ENCODE data around the gene UGDH.
"Not testable (repeated sequence)": the region's sequence is repeated elsewhere in the genome, so short reads cannot be mapped to it uniquely, and the experiment has no call there.

UGDH gene

DNA sequence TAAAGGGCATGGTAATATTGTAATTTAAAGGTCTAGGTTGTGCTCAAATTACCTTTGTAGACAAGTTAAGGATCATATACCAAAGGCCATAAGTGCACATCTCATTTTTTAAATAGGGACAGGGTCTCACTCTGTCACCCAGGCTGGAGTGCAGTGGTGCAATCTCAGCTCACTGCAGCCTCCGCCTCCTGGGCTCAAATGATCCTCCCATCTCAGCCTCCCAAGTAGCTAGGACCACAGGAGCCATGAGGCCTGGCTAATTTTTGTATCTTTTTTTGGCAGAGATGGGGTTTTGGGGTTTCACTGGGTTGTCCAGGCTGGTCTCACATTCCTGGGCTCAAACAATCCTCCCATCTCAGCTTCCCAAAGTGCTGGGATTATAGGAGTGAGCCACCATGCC, 13.0 kb downstream of the UGDH start:
- not testable (repeated sequence) for H3K9ac ChIP-seq (ENCODE audit: low read length); H3K9me3 ChIP-seq (ENCODE audit: control insufficient read depth, low read depth, low read length); H3K4me1 ChIP-seq (ENCODE audit: control insufficient read depth, low read depth, low read length); H3K27me3 ChIP-seq (ENCODE audit: control insufficient read depth, insufficient read depth, low read length); H3K4me3 ChIP-seq (ENCODE audit: low read length); H3K27ac ChIP-seq (ENCODE audit: low read length)
- H3K36me3 ChIP-seq (ENCODE audit: control insufficient read depth, low read depth, low read length) = peaks cover 47% of the 10 kb centered on the region

DNA sequence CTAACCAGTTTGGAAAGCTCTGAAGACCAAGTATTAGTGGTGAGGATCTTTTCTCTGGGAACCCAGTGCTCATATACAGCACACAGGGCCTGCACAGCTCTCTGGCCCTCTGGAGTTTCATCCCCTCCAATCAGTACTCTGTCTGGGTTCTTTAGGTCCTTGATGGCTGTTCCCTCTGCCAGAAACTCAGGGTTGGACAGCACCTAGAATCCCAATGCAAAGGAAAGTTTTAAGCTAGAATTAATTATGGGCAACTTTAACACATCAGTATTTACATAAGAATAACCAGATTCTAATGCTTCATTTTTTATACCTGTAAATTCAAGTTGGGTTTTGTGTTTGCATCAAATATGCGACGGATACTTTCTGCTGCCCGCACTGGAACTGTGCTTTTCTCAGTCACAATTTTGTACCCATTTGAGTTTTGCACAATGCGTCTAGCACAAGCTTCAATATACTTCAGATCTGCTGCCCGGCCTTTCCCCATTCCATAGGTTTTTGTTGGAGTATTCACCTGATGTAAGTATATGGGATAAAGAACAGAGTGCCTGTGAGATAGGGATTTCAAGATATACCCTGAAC, 16.8 kb downstream of the UGDH start:
- peaks cover 74% of the 10 kb centered on the region for H3K36me3 ChIP-seq (ENCODE audit: control insufficient read depth, low read depth, low read length)
- H3K4me3 ChIP-seq (ENCODE audit: low read length) = no peak overlapping the region
- H3K9me3 ChIP-seq (ENCODE audit: control insufficient read depth, low read depth, low read length) = no peaks in the 10 kb centered on the region
- no peak overlapping the region for H3K27ac ChIP-seq (ENCODE audit: low read length)
- H3K9ac ChIP-seq (ENCODE audit: low read length) = no peak overlapping the region
- H3K27me3 ChIP-seq (ENCODE audit: control insufficient read depth, insufficient read depth, low read length) = no peaks in the 10 kb centered on the region
- H3K4me1 ChIP-seq (ENCODE audit: control insufficient read depth, low read depth, low read length) = no peaks in the 10 kb centered on the region

DNA sequence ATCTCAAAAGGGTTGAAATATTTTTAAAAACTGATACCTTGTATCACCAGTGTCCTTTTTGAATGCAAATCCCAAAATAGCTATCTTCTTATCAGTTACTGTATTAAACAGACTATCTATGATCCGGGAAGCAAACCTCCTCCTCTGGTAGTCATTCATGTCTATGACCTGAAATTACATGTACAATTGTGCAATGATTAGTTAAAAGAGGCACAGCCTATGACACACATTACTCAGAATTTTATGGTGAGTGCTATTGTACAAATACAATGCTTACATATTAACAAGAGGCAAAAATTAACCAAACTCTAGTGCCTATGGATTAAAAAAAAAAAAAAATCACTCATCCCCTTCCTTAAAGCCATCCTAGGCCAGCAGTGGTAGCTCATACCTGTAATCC, 21.7 kb downstream of the UGDH start:
- H3K27me3 ChIP-seq (ENCODE audit: control insufficient read depth, insufficient read depth, low read length) = no peaks in the 10 kb centered on the region
- H3K9ac ChIP-seq (ENCODE audit: low read length) = no peak overlapping the region
- no peaks in the 10 kb centered on the region for H3K4me1 ChIP-seq (ENCODE audit: control insufficient read depth, low read depth, low read length)
- H3K36me3 ChIP-seq (ENCODE audit: control insufficient read depth, low read depth, low read length) = peaks cover 86% of the 10 kb centered on the region
- no peak overlapping the region for H3K27ac ChIP-seq (ENCODE audit: low read length)
- no peaks in the 10 kb centered on the region for H3K9me3 ChIP-seq (ENCODE audit: control insufficient read depth, low read depth, low read length)
- no peak overlapping the region for H3K4me3 ChIP-seq (ENCODE audit: low read length)

DNA sequence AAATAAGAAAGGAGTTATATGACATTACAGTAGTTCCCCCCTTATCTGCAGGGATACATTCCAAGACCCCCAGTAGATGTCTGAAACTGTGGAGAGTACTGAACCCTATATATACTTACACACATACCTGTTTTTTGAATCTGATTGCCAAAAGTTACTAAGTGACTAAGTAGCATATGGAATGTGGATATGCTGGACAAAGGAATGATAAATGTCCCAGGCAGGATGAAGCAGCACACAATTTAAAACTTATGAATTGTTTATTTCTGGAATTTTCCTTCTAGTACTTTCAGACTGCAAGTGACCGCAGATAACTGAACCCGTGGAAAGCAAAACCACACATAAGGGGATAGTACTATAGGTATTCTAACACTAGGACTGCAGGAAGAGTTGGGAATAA, 22.7 kb downstream of the UGDH start:
- no peaks in the 10 kb centered on the region for H3K9me3 ChIP-seq (ENCODE audit: control insufficient read depth, low read depth, low read length)
- no peak overlapping the region for H3K27ac ChIP-seq (ENCODE audit: low read length)
- H3K4me1 ChIP-seq (ENCODE audit: control insufficient read depth, low read depth, low read length) = no peaks in the 10 kb centered on the region
- no peaks in the 10 kb centered on the region for H3K27me3 ChIP-seq (ENCODE audit: control insufficient read depth, insufficient read depth, low read length)
- H3K4me3 ChIP-seq (ENCODE audit: low read length) = no peak overlapping the region
- H3K9ac ChIP-seq (ENCODE audit: low read length) = no peak overlapping the region
- H3K36me3 ChIP-seq (ENCODE audit: control insufficient read depth, low read depth, low read length) = peaks cover 77% of the 10 kb centered on the region

DNA sequence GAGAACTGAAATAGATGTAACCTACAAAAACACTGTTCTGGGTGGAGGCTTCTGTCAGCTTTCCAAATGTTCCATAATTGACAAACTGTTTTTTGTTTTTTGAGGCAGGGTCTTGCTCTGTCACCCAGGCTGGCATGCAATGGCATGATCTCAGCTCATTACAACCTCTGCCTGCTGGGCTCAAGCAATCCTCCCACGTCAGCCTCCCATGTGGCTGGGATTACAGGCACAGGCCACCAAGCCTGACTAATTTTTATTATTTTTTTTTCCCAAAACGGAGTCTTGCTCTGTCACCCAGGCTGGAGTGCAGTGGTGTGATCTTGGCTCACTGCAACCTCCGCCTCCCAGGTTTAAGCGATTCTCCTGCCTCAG, 24.6 kb downstream of the UGDH start:
- H3K4me1 ChIP-seq (ENCODE audit: control insufficient read depth, low read depth, low read length); H3K4me3 ChIP-seq (ENCODE audit: low read length); H3K27ac ChIP-seq (ENCODE audit: low read length); H3K9ac ChIP-seq (ENCODE audit: low read length); H3K9me3 ChIP-seq (ENCODE audit: control insufficient read depth, low read depth, low read length); H3K27me3 ChIP-seq (ENCODE audit: control insufficient read depth, insufficient read depth, low read length): not testable (repeated sequence)
- peaks cover 63% of the 10 kb centered on the region for H3K36me3 ChIP-seq (ENCODE audit: control insufficient read depth, low read depth, low read length)

DNA sequence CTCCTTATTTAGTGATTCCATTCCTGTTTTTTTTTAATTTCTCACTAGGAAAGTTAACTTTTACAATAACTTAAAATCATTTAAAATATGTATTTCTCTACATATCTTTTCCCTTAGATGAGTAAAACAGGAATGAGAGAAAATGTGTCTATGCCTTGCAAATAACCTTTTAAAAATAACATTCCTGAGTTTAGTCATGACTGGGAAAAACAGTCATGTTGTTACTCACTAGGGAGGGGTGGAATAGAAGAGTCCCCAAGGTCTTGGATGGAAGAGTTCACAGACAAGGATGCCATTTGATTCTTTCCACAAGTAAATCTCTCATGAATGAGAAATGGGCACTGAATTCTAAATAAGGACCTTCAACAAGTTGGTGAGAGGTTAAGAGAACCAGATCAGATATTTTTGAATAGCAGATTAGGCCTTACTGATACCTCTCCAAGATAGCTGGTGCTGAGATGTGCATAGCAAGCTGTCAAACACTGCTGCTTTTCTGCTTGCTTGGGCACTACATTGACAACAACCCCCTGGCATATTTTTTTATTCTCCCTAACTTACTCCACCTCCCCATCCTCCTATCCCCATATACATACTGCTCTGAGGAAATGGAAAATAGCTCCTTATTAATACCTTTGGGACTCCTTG, 25.1 kb downstream of the UGDH start:
- H3K27ac ChIP-seq (ENCODE audit: low read length) = no peak overlapping the region
- peaks cover 58% of the 10 kb centered on the region for H3K36me3 ChIP-seq (ENCODE audit: control insufficient read depth, low read depth, low read length)
- H3K27me3 ChIP-seq (ENCODE audit: control insufficient read depth, insufficient read depth, low read length) = no peaks in the 10 kb centered on the region
- H3K9ac ChIP-seq (ENCODE audit: low read length) = no peak overlapping the region
- no peak overlapping the region for H3K4me3 ChIP-seq (ENCODE audit: low read length)
- no peaks in the 10 kb centered on the region for H3K9me3 ChIP-seq (ENCODE audit: control insufficient read depth, low read depth, low read length)
- H3K4me1 ChIP-seq (ENCODE audit: control insufficient read depth, low read depth, low read length) = no peaks in the 10 kb centered on the region

DNA sequence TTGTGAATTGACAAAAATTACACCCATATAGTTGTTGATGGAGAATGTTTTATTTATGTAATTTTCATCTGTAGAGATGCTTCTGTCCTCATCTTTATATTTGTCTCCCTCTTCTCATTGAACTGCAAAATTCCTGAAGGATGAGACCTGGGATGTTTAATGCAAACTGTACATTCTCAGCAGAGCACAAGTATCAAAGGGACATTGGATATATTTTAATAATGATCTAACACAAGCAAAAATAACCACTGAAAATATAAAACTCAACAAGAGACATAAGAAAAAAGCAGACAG, 28.6 kb downstream of the UGDH start:
- Histone ChIP-seq H3K27me3 (ENCODE audit: control insufficient read depth, insufficient read depth, low read length) (no peaks in the 10 kb centered on the region), H3K9ac (ENCODE audit: low read length) (no peak overlapping the region), H3K36me3 (ENCODE audit: control insufficient read depth, low read depth, low read length) (peaks cover 24% of the 10 kb centered on the region), H3K9me3 (ENCODE audit: control insufficient read depth, low read depth, low read length) (no peaks in the 10 kb centered on the region), H3K4me1 (ENCODE audit: control insufficient read depth, low read depth, low read length) (no peaks in the 10 kb centered on the region), H3K27ac (ENCODE audit: low read length) (no peak overlapping the region), H3K4me3 (ENCODE audit: low read length) (no peak overlapping the region)

DNA sequence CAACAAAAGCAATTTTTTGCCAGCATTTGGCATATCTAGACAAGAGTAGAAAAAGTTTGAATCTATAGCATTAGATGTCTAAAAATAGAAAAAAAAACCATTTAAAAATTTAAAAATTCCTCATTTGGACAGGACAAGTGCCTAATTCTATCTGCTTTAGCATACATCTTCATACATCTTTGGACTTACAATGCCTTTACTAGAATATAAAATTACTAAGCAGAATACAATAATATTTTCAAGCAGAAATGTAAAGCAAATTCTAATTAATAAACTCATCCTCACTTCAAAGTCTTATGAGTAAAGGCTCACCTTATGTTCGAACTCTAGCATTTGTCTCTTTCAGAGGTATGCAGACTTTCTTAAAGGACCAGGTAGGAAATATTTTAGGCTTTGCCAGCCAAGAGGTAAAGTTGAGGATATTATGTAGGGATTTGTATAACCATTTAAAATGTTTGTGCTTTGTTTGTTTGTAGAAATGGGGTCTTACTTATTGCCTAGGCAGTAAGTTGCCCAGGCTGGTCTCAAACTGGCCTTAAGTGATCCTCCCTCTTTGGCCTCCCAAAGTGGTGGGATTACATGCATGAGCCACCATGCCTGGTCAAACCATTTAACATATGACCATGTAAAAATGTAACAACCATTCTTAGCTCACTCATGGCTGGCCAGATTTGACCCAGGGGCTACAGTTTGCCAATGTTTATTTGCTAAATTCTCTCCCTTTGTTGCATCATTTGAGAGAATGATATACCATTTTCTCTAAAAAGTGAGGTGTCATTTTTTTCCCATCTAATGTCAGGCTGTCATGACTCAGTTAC, 29.1 kb downstream of the UGDH start:
- no peak overlapping the region for H3K9ac ChIP-seq (ENCODE audit: low read length)
- no peaks in the 10 kb centered on the region for H3K9me3 ChIP-seq (ENCODE audit: control insufficient read depth, low read depth, low read length)
- no peak overlapping the region for H3K4me3 ChIP-seq (ENCODE audit: low read length)
- no peaks in the 10 kb centered on the region for H3K4me1 ChIP-seq (ENCODE audit: control insufficient read depth, low read depth, low read length)
- no peaks in the 10 kb centered on the region for H3K27me3 ChIP-seq (ENCODE audit: control insufficient read depth, insufficient read depth, low read length)
- H3K27ac ChIP-seq (ENCODE audit: low read length) = no peak overlapping the region
- peaks cover 18% of the 10 kb centered on the region for H3K36me3 ChIP-seq (ENCODE audit: control insufficient read depth, low read depth, low read length)

DNA sequence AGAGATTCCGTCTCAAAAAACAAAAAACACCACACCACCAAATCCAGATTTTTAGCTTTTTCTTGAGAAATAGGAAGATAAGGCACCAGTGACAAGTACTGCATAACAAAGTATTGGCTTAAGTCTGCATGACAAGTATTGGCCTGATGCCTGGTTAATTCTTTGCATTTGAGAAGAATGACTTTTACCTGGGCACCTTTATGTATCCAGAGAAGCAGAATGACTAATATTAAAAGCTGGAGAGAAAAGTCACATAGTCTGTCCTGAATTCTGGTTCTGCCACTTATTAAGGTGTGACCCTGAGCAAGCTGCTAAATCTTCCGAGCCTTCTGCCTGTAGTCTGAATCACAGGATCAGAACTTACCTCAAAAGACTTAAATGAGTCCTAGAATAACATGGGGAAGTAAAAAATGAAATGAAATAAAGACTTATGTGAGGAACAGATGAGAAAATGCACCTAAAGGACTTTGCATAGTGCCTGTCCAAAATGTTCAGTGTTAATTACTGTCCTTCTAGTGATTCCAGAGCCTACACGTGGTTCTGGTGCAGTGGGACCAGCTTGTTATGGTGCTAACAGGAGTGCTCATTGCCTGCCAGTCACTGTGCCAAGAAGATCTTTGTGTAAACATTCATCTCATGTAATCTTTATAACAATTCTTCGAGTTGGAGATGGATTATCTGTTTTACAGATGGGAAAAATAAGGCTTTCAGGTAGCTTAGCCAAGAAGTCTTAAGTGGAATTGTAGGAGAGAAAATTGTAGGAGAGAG, 31.6 kb downstream of the UGDH start:
- H3K36me3 ChIP-seq (ENCODE audit: control insufficient read depth, low read depth, low read length) = peaks cover 6% of the 10 kb centered on the region

DNA sequence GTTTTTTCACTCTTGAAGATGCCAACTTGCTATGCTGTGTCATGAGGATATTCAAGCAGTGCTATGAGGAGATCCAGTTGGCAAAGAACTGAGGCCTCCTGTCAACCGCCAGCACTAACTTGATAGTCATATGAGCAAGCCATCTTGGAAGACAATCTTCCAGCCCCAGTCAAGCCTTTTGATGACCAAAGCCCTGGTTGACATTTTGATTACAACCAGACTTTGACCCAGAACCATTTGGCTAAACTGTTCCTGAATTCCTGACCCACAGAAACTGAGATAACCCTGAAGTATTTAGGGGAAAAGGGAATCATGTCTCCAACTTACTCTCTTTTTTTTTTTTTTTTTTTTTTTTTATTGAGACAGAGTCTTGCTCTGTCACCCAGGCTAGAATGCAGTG, 32.9 kb downstream of the UGDH start:
- Histone ChIP-seq H3K27me3 (ENCODE audit: control insufficient read depth, insufficient read depth, low read length) (no peaks in the 10 kb centered on the region), H3K9me3 (ENCODE audit: control insufficient read depth, low read depth, low read length) (no peaks in the 10 kb centered on the region), H3K36me3 (ENCODE audit: control insufficient read depth, low read depth, low read length) (peaks cover 3% of the 10 kb centered on the region), H3K4me1 (ENCODE audit: control insufficient read depth, low read depth, low read length) (no peaks in the 10 kb centered on the region), H3K4me3 (ENCODE audit: low read length) (no peak overlapping the region), H3K27ac (ENCODE audit: low read length) (no peak overlapping the region), H3K9ac (ENCODE audit: low read length) (no peak overlapping the region)

More for the DNA sequence above, 31.6 kb downstream of the UGDH start:
- Histone ChIP-seq H3K9ac (ENCODE audit: low read length) (no peak overlapping the region), H3K27ac (ENCODE audit: low read length) (no peak overlapping the region), H3K4me1 (ENCODE audit: control insufficient read depth, low read depth, low read length) (no peaks in the 10 kb centered on the region), H3K4me3 (ENCODE audit: low read length) (no peak overlapping the region), H3K9me3 (ENCODE audit: control insufficient read depth, low read depth, low read length) (no peaks in the 10 kb centered on the region), H3K27me3 (ENCODE audit: control insufficient read depth, insufficient read depth, low read length) (no peaks in the 10 kb centered on the region)

DNA sequence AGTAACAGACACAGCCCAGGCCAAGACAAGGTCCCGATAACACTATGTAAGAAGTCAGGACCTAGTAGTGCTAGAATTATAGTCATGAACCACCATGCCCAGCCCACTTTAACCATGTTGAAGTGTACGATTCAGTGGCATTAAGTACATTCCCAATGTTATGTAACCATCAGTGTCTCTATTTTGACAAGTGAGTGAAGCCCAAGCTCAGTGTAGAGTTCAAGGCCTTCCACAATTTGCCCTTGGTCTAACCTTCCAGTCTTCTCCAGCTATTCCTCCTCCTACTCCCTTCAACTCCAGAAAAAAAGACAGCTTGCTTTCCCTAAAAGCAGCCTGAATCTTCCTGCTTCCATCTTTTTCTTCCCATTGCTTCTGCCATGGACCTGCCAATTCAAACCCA, 36.9 kb downstream of the UGDH start:
- H3K4me3 ChIP-seq (ENCODE audit: low read length) = no peak overlapping the region
- no peaks in the 10 kb centered on the region for H3K9me3 ChIP-seq (ENCODE audit: control insufficient read depth, low read depth, low read length)
- no peak overlapping the region for H3K9ac ChIP-seq (ENCODE audit: low read length)
- H3K27me3 ChIP-seq (ENCODE audit: control insufficient read depth, insufficient read depth, low read length) = no peaks in the 10 kb centered on the region
- H3K36me3 ChIP-seq (ENCODE audit: control insufficient read depth, low read depth, low read length) = no peaks in the 10 kb centered on the region
- H3K4me1 ChIP-seq (ENCODE audit: control insufficient read depth, low read depth, low read length) = no peaks in the 10 kb centered on the region
- no peak overlapping the region for H3K27ac ChIP-seq (ENCODE audit: low read length)

Measured in iPS-18a (cell line).